Stimulated activated CD8-positive, alpha-beta memory T cell treated with anti-CD3 and anti-CD28 coated beads, Interleukin-15, amount 100 ng/mL, for 24 hours (primary cell): ENCODE results near the gene CARHSP1.
"Not testable (repeated sequence)": the region's sequence is repeated elsewhere in the genome, so short reads cannot be mapped to it uniquely, and the experiment has no call there.

ENCODE experiments used
- DNase-seq: peaks from one replicate; pipeline ENCODE4 v3.0.0-alpha.2; 2020; ENCODE audit warnings: low read depth

The CARHSP1 gene

DNA sequence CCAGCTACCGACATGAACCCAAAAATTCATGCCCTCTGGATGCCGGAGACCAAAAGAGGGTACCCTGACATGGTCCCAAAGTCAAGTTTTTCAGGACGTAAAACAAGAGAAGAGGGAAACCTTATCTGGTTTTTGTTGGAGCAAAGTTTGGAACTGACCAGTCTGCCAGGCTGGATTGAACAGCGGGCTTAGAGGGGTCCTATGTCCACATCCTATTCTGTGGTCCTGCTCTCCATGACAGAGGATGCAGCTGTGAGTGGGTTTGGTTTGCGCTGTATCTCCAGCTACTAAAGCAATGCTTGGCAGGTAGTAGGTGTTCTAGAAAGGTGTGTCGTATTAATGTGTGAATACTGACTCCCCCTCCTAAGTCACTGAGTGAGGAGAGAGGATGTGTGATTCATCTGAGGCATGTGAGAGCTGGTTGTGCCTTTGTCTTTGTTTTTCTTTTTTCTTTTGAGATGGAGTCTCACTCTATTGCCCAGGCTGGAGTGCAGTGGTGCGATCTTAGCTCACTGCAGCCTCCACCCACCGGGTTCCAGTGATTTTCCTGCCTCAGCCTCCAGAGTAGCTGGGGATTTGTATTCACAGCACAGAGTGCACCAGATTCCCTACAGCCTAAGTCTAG is 40.2 kb downstream of the CARHSP1 start:
- no peak for DNase-seq

DNA sequence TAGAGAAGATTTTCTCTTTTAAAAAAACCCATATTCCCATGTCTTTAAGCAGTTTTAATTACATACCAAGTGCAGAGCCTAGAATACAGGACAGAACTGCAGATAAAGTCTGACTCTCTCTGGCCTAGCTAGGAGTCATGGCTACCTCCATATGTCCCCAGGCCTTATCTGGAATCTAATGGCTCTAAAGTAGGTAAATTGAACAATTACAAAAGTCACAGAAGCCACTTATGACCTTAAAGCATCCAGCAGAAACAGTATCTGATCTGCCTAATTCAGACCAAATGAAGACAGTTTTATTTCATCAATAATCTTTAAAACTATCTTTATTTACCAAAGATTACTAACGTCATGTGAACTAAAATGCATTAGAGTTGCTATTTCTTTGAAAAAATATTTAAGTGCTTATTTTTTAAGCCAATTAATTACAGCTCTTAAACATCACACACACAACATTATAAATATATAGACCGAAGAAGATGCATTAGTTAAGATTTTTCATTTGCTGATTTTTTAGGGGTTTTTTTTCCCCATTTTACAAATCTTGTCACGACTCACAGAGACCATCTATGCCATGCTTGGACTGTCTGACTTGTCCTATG is 42.4 kb downstream of the CARHSP1 start:
- no peak for DNase-seq

- DNase-seq = no peak
Observed at GRCh38 chr16:8822403-8822802, 46.4 kb downstream of the CARHSP1 start.

- DNase-seq = no peak
Observed at GRCh38 chr16:8819411-8820034, 49.3 kb downstream of the CARHSP1 start.

DNA sequence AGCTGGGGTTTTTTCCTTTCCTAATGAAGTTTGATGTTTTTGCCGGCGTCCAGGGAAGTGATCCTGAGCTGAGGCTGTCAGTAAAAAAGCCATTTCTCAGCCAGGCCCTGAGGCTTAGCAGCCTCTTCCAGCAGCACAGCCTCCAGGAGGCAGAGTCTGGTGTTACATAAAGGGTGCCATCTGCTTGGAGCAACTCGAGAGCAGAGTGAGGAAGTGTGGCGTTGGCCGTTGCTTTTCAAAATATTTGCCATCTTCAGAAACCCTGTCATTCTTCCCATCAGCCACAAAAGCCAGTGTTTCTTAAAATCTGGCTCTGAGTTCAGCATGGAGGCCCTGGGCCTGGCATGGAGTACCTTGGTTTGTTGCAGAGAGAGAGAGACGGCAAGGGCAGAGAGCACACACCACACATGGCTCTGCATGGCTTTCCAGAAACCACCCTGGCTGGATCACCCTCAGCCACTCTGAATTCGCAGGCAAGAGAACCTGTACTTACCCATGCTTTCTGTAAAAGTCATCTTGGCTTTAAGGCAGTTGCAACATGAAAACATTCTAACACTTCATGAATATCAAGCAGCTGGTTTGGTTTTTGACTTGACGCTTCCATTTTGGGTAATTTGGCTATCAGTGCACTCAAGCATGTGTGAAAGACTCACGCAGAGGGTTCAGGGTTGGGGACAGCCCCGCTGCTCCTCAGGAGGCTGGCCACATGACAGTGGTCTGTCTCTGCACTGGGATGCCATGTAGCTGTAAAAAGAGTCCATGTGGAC is 50.1 kb downstream of the CARHSP1 start:
- DNase-seq = no peak

GRCh38 chr16:8816967-8817655 is 51.7 kb downstream of the CARHSP1 start:
- no peak for DNase-seq

DNA sequence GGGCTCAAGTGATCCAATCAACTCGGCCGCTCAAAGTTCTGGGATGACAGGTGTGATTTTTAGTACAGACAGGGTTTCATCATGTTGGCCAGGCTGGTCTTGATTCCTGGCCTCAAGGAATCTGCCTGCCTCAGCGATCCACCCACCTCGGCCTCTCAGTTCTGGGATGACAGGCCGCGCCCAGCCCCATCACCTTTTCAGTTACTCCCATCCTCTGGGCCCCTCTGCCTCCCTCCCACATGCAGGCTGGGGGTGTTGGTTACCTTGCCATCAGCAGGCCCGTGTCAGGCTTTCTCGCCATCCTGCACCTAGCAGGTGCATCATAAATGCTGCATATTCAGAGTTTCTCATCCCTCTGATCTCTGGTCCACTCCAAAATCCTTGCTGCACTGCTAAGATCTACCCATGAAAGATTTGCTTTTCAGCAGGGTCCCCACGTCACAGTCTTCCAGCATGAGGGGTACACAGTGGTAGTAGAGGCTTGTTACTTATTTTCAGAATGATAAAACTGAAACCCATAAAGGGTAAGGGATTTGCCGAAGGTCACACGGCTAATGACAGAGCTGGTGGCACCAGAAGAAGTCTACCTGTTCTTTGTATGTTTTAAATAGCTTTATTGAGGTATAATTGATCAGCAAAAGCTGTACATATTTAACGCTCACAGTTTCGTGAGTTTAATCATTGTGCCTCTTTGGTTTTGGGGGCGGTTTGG is 54.6 kb downstream of the CARHSP1 start:
- no peak for DNase-seq

- no peak for DNase-seq
Observed at GRCh38 chr16:8812162-8812843, 56.5 kb downstream of the CARHSP1 start.

GRCh38 chr16:8808613-8809353 is 60.0 kb downstream of the CARHSP1 start:
- DNase-seq = no peak

GRCh38 chr16:8808009-8808408 is 60.8 kb downstream of the CARHSP1 start:
- no peak for DNase-seq

GRCh38 chr16:8807189-8807588 is 61.6 kb downstream of the CARHSP1 start:
- DNase-seq = no peak

DNA sequence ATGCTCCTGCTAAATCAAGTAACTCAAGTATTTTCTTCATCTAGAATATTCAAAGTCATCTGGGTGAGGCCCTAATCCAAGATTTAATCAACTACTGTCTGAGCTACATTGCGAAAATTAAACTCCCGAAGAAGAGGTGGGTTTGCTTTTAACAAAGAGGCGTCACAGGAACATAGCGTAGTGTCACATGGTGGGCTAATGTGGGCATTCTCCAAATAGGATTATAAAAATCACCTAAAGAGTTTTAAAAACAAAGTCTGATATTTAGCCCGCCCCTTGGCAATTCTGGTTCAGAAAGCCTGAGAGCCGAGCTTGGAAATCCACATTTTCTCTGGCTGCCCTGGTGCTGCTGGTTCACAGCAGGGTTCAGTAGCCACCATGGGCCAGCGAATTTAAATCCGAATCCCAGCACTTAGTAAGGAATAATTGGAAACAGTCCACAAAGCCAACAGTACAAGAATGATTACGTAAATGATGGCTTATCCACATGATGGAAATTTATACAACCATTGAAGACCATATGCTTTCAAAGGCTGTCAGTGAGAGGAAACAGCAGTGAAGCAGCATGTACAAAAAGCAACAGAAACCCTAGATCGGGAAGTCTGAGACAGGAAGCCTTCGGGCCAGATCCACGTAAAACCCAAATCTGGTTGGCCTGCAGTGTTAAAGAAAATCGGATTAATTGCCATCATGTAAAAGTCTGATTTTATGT is 62.4 kb downstream of the CARHSP1 start:
- no peak for DNase-seq

- no peak for DNase-seq
Observed at GRCh38 chr16:8804313-8804712, 64.5 kb downstream of the CARHSP1 start.

- not testable (repeated sequence) for DNase-seq
Observed at GRCh38 chr16:8803733-8804132, 65.1 kb downstream of the CARHSP1 start.
